Fibroblast of gingiva (primary cell): ENCODE data around the gene PRELP.

Experiments used
- DNase-seq: peaks from one replicate; pipeline ENCODE4 v3.0.0-alpha.2; 2011; ENCODE audit warnings: low read depth

The PRELP gene

GRCh38 chr1:203478986-203479385 is 3.4 kb downstream of the PRELP start:
- no peak for DNase-seq

GRCh38 chr1:203479646-203480045 is 4.0 kb downstream of the PRELP start:
- DNase-seq: no peak

- DNase-seq: peak; percentile 68
Measured at GRCh38 chr1:203480084-203480483, 4.5 kb downstream of the PRELP start.

- peak; percentile 84 for DNase-seq
Measured at GRCh38 chr1:203480525-203481084, 5.0 kb downstream of the PRELP start.

GRCh38 chr1:203481196-203481595 is 5.6 kb downstream of the PRELP start:
- DNase-seq: peak; percentile 54

GRCh38 chr1:203486618-203487370 is 11.2 kb downstream of the PRELP start:
- DNase-seq: peak; percentile 47

- DNase-seq: no peak
Measured at GRCh38 chr1:203488539-203488938, 12.9 kb downstream of the PRELP start.

- no peak for DNase-seq
Measured at GRCh38 chr1:203490607-203491006, 15.0 kb downstream of the PRELP start.

- no peak for DNase-seq
Measured at GRCh38 chr1:203491664-203492063, 16.1 kb downstream of the PRELP start.

GRCh38 chr1:203492082-203492747 is 16.6 kb downstream of the PRELP start:
- DNase-seq: no peak

GRCh38 chr1:203492748-203493130 is 17.1 kb downstream of the PRELP start:
- DNase-seq: no peak

GRCh38 chr1:203493901-203494300 is 18.3 kb downstream of the PRELP start, which contains the start of gene OPTC:
TSS of gene OPTC (plus strand) at chr1:203494153. CDS start at chr1:203496006, 1,853 bp downstream.
- DNase-seq: no peak

- DNase-seq: no peak
Measured at GRCh38 chr1:203495845-203496244, 20.2 kb downstream of the PRELP start.

GRCh38 chr1:203497269-203497777 is 21.7 kb downstream of the PRELP start:
- no peak for DNase-seq

- DNase-seq: no peak
Measured at GRCh38 chr1:203499643-203500278, 24.2 kb downstream of the PRELP start.

- DNase-seq: no peak
Measured at GRCh38 chr1:203500279-203500678, 24.7 kb downstream of the PRELP start.

GRCh38 chr1:203503836-203504235 is 28.2 kb downstream of the PRELP start:
- DNase-seq: no peak

GRCh38 chr1:203504400-203505250 is 29.0 kb downstream of the PRELP start:
- peak; percentile 56 for DNase-seq

- DNase-seq: no peak
Measured at GRCh38 chr1:203505526-203506204, 30.1 kb downstream of the PRELP start.

GRCh38 chr1:203506858-203507626 is 31.4 kb downstream of the PRELP start:
- DNase-seq: peak; percentile 14
